K562 (cell line): Measurements from ENCODE around the gene IL7R. TPM values are rescaled to one million over a fixed set of nuclear protein-coding genes. Genes with fewer than 3 reads are reported as not detected.

Experiments used
- ATAC-seq: fragments of 200-7000 bp; cut with Tn5 transposase; 3 replicates; pipeline ENCODE4 v1.9.1; 2020; ENCODE audit warnings: moderate library complexity
- BruUV-seq: library from RNA; stranded (reverse); fragments of 400-500 nt; replicated peaks from 2 replicates; lab custom pipeline; 2021; lab: Mats Ljungman, UMichigan
- CTCF ChIA-PET: fragments of 300-600 bp; formaldehyde crosslinking; extraction: SDS; loops from one replicate; lab custom pipeline; 2021; ENCODE audit warnings: low intra/inter-chr PET ratio; lab: Yijun Ruan, JAX
- POLR2A ChIA-PET: fragments of 300-600, 350-650 bp; sonication (Branson Sonifier 250); formaldehyde crosslinking; extraction: SDS; loops from one replicate; lab custom pipeline; 2021; ENCODE audit warnings: antibody characterized with exemption, inconsistent platforms; lab: Yijun Ruan, JAX
- DNase-seq, 4 experiments: peaks; one replicate each; pipeline versions ENCODE4 v3.0.0 to v3.0.0-alpha.2; 2011 to 2018; ENCODE audit warnings: low spot score in 3 of 4, mixed read lengths in 3 of 4; ENCODE audit errors: extremely low read depth in 1 of 4
- FAIRE-seq: peaks from 2 replicates; lab custom pipeline; 2011; peaks lifted over from hg19 to GRCh38; lab: Jason Lieb, UNC
- H2AFZ ChIP-seq: 2 replicates; pipeline ENCODE4 v1.6.0; 2011; ENCODE audit warnings: low read depth, low read length, control low read depth, inconsistent platforms
- H3K27ac ChIP-seq: fragments of 200-600 bp; 3 replicates; pipeline ENCODE4 v1.8.0; 2011; ENCODE audit warnings: low read depth, mild to moderate bottlenecking, control low read depth, inconsistent platforms, low read length, moderate library complexity, mixed read lengths; ENCODE audit errors: extremely low read depth
- H3K27me3 ChIP-seq, 2 experiments: fragments of 300-600 bp in 1 of 2; 2 replicates in 1 of 2; 3 replicates in 1 of 2; pipeline versions ENCODE4 v1.6.0 to v1.8.0; 2011; ENCODE audit warnings: inconsistent platforms in 2 of 2, low read length in 2 of 2, mild to moderate bottlenecking in 1 of 2, mixed read lengths in 1 of 2, moderate library complexity in 1 of 2; ENCODE audit not compliant: control insufficient read depth in 2 of 2, insufficient read depth in 2 of 2
- H3K36me3 ChIP-seq: fragments of 300-600 bp; 3 replicates; pipeline ENCODE4 v1.8.0; 2011; ENCODE audit warnings: mild to moderate bottlenecking, low read length, inconsistent platforms; ENCODE audit not compliant: control insufficient read depth, insufficient read depth
- H3K4me1 ChIP-seq, 2 experiments: fragments of 200-600 bp in 1 of 2; replicated peaks in 1 of 2; 2 replicates in 1 of 2; 3 replicates in 1 of 2; pipeline versions ENCODE4 v1.5.1 to v1.8.0; 2011; ENCODE audit warnings: inconsistent platforms in 2 of 2, low read length in 2 of 2, mild to moderate bottlenecking in 1 of 2, mixed read lengths in 1 of 2, moderate library complexity in 1 of 2; ENCODE audit not compliant: control insufficient read depth in 2 of 2, insufficient read depth in 2 of 2
- H3K4me2 ChIP-seq: 2 replicates; pipeline ENCODE4 v1.6.1; 2011; ENCODE audit warnings: low read length, control low read depth, inconsistent platforms, mixed read lengths; ENCODE audit not compliant: insufficient read depth
- H3K4me3 ChIP-seq: fragments of 200-600 bp; sonication (generic), shearing (Covaris generic); 2 replicates; pipeline ENCODE4 v1.5.1; 2016; ENCODE audit warnings: control low read depth, inconsistent platforms
- H3K79me2 ChIP-seq: fragments of 200-600 bp; 3 replicates; pipeline ENCODE4 v1.8.0; 2011; ENCODE audit warnings: low read length, inconsistent platforms; ENCODE audit not compliant: control insufficient read depth, insufficient read depth
- H3K9ac ChIP-seq, 2 experiments: 2 replicates each; pipeline versions ENCODE4 v1.6.0 to v1.6.1; 2011; ENCODE audit warnings: low read depth in 2 of 2, low read length in 2 of 2, control low read depth in 1 of 2, inconsistent platforms in 1 of 2, mild to moderate bottlenecking in 1 of 2, mixed read lengths in 1 of 2; ENCODE audit not compliant: insufficient read depth in 1 of 2
- H3K9me1 ChIP-seq: one replicate; pipeline ENCODE4 v1.6.0; 2011; ENCODE audit warnings: inconsistent platforms, mild to moderate bottlenecking, low read length, moderate library complexity; ENCODE audit not compliant: control insufficient read depth, insufficient read depth
- H3K9me3 ChIP-seq: replicated peaks from 2 replicates; pipeline ENCODE4 v1.5.1; 2011; ENCODE audit warnings: low read depth, low read length, inconsistent platforms; ENCODE audit not compliant: control insufficient read depth, insufficient read depth
- H4K20me1 ChIP-seq: replicated peaks from 2 replicates; pipeline ENCODE4 v1.6.1; 2011; ENCODE audit warnings: low read length, inconsistent platforms, mixed read lengths; ENCODE audit not compliant: control insufficient read depth, insufficient read depth
- CGGBP1 ChIP-seq: fragments of 250-450 bp; sonication (Bioruptor Pico); IDR thresholded peaks from 2 replicates; pipeline ENCODE4 v1.9.0; 2021; ENCODE audit warnings: mild to moderate bottlenecking
- CHAMP1 ChIP-seq: fragments of 450-650 bp; IDR thresholded peaks from 2 replicates; pipeline ENCODE4 v1.6.1; 2016; ENCODE audit warnings: mild to moderate bottlenecking
- CSDE1 ChIP-seq, 2 experiments: fragments of 450-650 bp; IDR thresholded peaks; 2 replicates each; pipeline ENCODE4 v1.6.1; 2016; ENCODE audit warnings: mild to moderate bottlenecking in 1 of 2
- DIDO1 ChIP-seq: fragments of 450-650 bp; IDR thresholded peaks from 2 replicates; pipeline ENCODE4 v1.6.1; 2016; ENCODE audit warnings: low read depth, missing biosample characterization, missing genetic modification characterization
- ELF2 ChIP-seq: fragments of 250-450 bp; sonication (Bioruptor Pico); IDR thresholded peaks from 2 replicates; pipeline ENCODE4 v1.5.0; 2021; ENCODE audit warnings: mild to moderate bottlenecking
- GABPA ChIP-seq: fragments of 200-800 bp; sonication (Bioruptor generic); conservative IDR thresholded peaks from 2 replicates; pipeline ENCODE4 v1.6.1; 2016; ENCODE audit warnings: low read depth, missing genetic modification characterization, missing compliant biosample characterization
- LCOR ChIP-seq: sonication (generic); formaldehyde crosslinking; IDR thresholded peaks from 2 replicates; pipeline ENCODE4 v1.8.0; 2022; ENCODE audit warnings: mild to moderate bottlenecking, missing genetic modification reagents
- OTX1 ChIP-seq: fragments of 450-650 bp; formaldehyde crosslinking; IDR thresholded peaks from 2 replicates; pipeline ENCODE4 v1.4.0; 2022; ENCODE audit warnings: mild to moderate bottlenecking
- PHF20 ChIP-seq: fragments of 450-650 bp; IDR thresholded peaks from 2 replicates; pipeline ENCODE4 v1.6.1; 2018; ENCODE audit not compliant: partially characterized antibody
- SAP30 ChIP-seq: fragments of 200-600 bp; sonication (generic); IDR thresholded peaks from 2 replicates; pipeline ENCODE4 v1.6.1; 2012; ENCODE audit warnings: borderline replicate concordance, low read depth, mild to moderate bottlenecking, moderate library complexity, low read length, control low read depth, inconsistent platforms; ENCODE audit not compliant: insufficient read depth, poor library complexity, severe bottlenecking
- SETDB1 ChIP-seq: IDR thresholded peaks from one replicate; pipeline ENCODE4 v1.6.1; 2012; ENCODE audit warnings: low read length, control low read depth, inconsistent platforms
- SIX5 ChIP-seq, 2 experiments: IDR thresholded peaks; 2 replicates each; pipeline ENCODE4 v1.6.1; 2011; ENCODE audit warnings: low read length in 2 of 2, borderline replicate concordance in 1 of 2, low read depth in 1 of 2, mild to moderate bottlenecking in 1 of 2, moderate library complexity in 1 of 2; ENCODE audit not compliant: insufficient read depth in 1 of 2
- SMARCB1 ChIP-seq: IDR thresholded peaks from 2 replicates; pipeline ENCODE4 v1.6.1; 2011; ENCODE audit warnings: improper control_type of control experiment, low read depth; ENCODE audit not compliant: insufficient read length
- SP1 ChIP-seq: sonication (generic); formaldehyde crosslinking; IDR thresholded peaks from 2 replicates; pipeline ENCODE4 v1.8.1; 2022; ENCODE audit warnings: mild to moderate bottlenecking, missing genetic modification reagents
- TOE1 ChIP-seq, 2 experiments: fragments of 450-650 bp in 1 of 2; sonication (generic) in 1 of 2; formaldehyde crosslinking in 1 of 2; IDR thresholded peaks; 2 replicates each; pipeline versions ENCODE4 v1.7.1 to v1.8.0; 2016 to 2022; ENCODE audit warnings: borderline replicate concordance in 2 of 2, mild to moderate bottlenecking in 2 of 2, antibody characterized with exemption in 1 of 2, inconsistent platforms in 1 of 2, low read depth in 1 of 2, missing genetic modification reagents in 1 of 2, moderate library complexity in 1 of 2
- U2AF2 ChIP-seq: fragments of 200-400 bp; formaldehyde crosslinking; optimal IDR thresholded peaks from 2 replicates; pipeline ENCODE3; 2017; ENCODE audit warnings: low read depth, mild to moderate bottlenecking, low read length
- ZBTB2 ChIP-seq: fragments of 450-650 bp; IDR thresholded peaks from 2 replicates; pipeline ENCODE4 v1.6.1; 2016; ENCODE audit warnings: antibody characterized with exemption
- ZC3H8 ChIP-seq: fragments of 450-650 bp; IDR thresholded peaks from 2 replicates; pipeline ENCODE4 v1.6.1; 2017
- ZNF408 ChIP-seq: fragments of 250-450 bp; sonication (Bioruptor Pico); IDR thresholded peaks from 2 replicates; pipeline ENCODE4 v1.4.0; 2020; ENCODE audit warnings: low read depth, mild to moderate bottlenecking, moderate library complexity
- ZNF445 ChIP-seq: fragments of 250-450 bp; sonication (Bioruptor Pico); IDR thresholded peaks from 2 replicates; pipeline ENCODE4 v1.4.0; 2020; ENCODE audit warnings: low read depth, mild to moderate bottlenecking, moderate library complexity
- WGBS: fragments of 100-300 bp; shearing (Covaris generic); methylation state at CpG from one replicate; pipeline ENCODE4 v1.1.6; 2016; ENCODE audit warnings: low coverage, mixed read lengths; ENCODE audit not compliant: insufficient coverage; ENCODE audit errors: missing lambda C conversion rate; 5-methylcytosine and 5-hydroxymethylcytosine counted together
- in situ Hi-C: fragments of 300-500 bp; cut with MboI; formaldehyde crosslinking; loops from 4 replicates; pipeline ENCODE4 v1.15.0; 2018; ENCODE audit warnings: inconsistent platforms, mixed read lengths
- intact Hi-C: fragments of 100-400 bp; cut with micrococcal nuclease; formaldehyde crosslinking; loops from 2 replicates; pipeline ENCODE4 v1.14.2; 2022
- polyA plus RNA-seq, 8 experiments: library from polyadenylated mRNA; depleted of rRNA in 4 of 8; stranded (reverse) in 5 of 8; unstranded in 3 of 8; fragments of >200 nt; fragmentation: Nextera tagmentation in 2 of 8; fragmentation: Illumina TruSeq in 1 of 8; extraction: Ambion mirVana in 2 of 8; extraction: Trizol in 1 of 8; gene quantifications; 2 replicates each; pipeline versions ENCODE4 v1.2.1 to v1.2.3, GENCODE V29; 2011 to 2014; ENCODE audit warnings: inconsistent platforms in 1 of 8, missing spikeins in 1 of 8
- total RNA-seq, 7 experiments: library from RNA; depleted of rRNA in 6 of 7; stranded (reverse); fragments of >200 nt in 6 of 7; fragmentation: Illumina TruSeq in 2 of 7; extraction: Trizol in 2 of 7; gene quantifications; 2 replicates each; pipeline versions ENCODE4 v1.2.1 to v1.2.3, GENCODE V29; 2011 to 2021; ENCODE audit warnings: low replicate concordance in 1 of 7

IL7R gene
- total and polyA plus RNA-seq, 9 of the 15 experiments (the other 6 are each of a cell fraction or from before 2014, with no cell fraction given) = 0.04 to 0.98 (median 0.09) TPM; not detected in 3

GRCh38 chr5:35879096-35879495 lies 22.4 kb downstream of the IL7R start:
- Histone ChIP-seq H2AFZ (no peak overlapping the region), H3K9me3 (no peaks in the 10 kb centered on the region), H3K4me1 (no peaks in the 10 kb centered on the region), H3K4me2 (no peak overlapping the region), H3K9ac (no peak overlapping the region), H3K27me3 (no peaks in the 10 kb centered on the region), H3K36me3 (no peaks in the 10 kb centered on the region), H4K20me1 (no peaks in the 10 kb centered on the region), H3K9me1 (no peaks in the 10 kb centered on the region), H3K79me2 (no peaks in the 10 kb centered on the region), H3K27ac (no peak overlapping the region), H3K4me3 (no peak overlapping the region)
- 0% methylated on average over 2 of the region's 2 CpGs for WGBS
- no peak for FAIRE-seq
- in situ Hi-C loops = no loop called here
- intact Hi-C loops = no loop called here
- TF ChIP-seq ELF2 (CRISPR knock-in tag) (no peak), SETDB1 (no peak), GABPA (no peak), LCOR (CRISPR knock-in tag) (no peak), SAP30 (no peak), SP1 (CRISPR knock-in tag) (no peak), PHF20 (no peak), CHAMP1 (no peak), ZNF408 (CRISPR knock-in tag) (no peak), DIDO1 (no peak), CSDE1 (IDR thresholded peaks at IDR 0.05) (no peak), SMARCB1 (no peak), TOE1 (IDR thresholded peaks at IDR 0.05; ENCODE audit: borderline replicate concordance) (no peak), TOE1 (CRISPR knock-in tag; IDR thresholded peaks at IDR 0.05; ENCODE audit: borderline replicate concordance, low read depth) (no peak), U2AF2 (no peak), ZNF445 (no peak), SIX5 (IDR thresholded peaks at IDR 0.05; ENCODE audit: borderline replicate concordance in 1 of 2, insufficient read depth in 1 of 2, low read depth in 1 of 2, low read length in 2 of 2) (no peak), OTX1 (no peak), CGGBP1 (no peak), ZBTB2 (no peak), ZC3H8 (no peak)
- CTCF ChIA-PET = no interaction called here
- no peak for ATAC-seq
- DNase-seq = no peak
- no TSS peak for BruUV-seq
- POLR2A ChIA-PET = no interaction called here
